BJ (cell line): ENCODE results near the gene TNS3. TPM values are rescaled to one million over a fixed set of nuclear protein-coding genes. Genes with fewer than 3 reads are reported as not detected.

Experiments used
- CTCF ChIA-PET: fragments of 350-600 bp; formaldehyde crosslinking; extraction: SDS; loops from one replicate; lab custom pipeline; 2021; ENCODE audit warnings: antibody characterized with exemption, inconsistent platforms; lab: Yijun Ruan, JAX
- POLR2A ChIA-PET: fragments of 300-600 bp; sonication (Branson Sonifier 250); formaldehyde crosslinking; extraction: SDS; loops from one replicate; lab custom pipeline; 2021; ENCODE audit warnings: antibody characterized with exemption; lab: Charles Lee
- DNase-seq: peaks from one replicate; pipeline ENCODE4 v3.0.0-alpha.2; 2011; ENCODE audit warnings: low read depth
- H3K27me3 ChIP-seq: 2 replicates; pipeline ENCODE4 v1.6.0; 2011; ENCODE audit warnings: low read length; ENCODE audit not compliant: control insufficient read depth, insufficient read depth
- H3K36me3 ChIP-seq: 2 replicates; pipeline ENCODE4 v1.5.1; 2011; ENCODE audit warnings: low read length; ENCODE audit not compliant: control insufficient read depth, insufficient read depth
- H3K4me3 ChIP-seq: 2 replicates; pipeline ENCODE4 v1.5.1; 2011; ENCODE audit warnings: low read depth, mild to moderate bottlenecking, control low read depth, low read length
- CTCF ChIP-seq: IDR thresholded peaks from 2 replicates; pipeline ENCODE4 v1.5.1; 2011; ENCODE audit warnings: low read depth, mild to moderate bottlenecking, control low read depth, inconsistent platforms, low read length, moderate library complexity; ENCODE audit not compliant: insufficient read depth
- polyA plus RNA-seq: library from polyadenylated mRNA; depleted of rRNA; stranded (reverse); fragments of >200 nt; gene quantifications from 2 replicates; pipeline ENCODE4 v1.2.3, GENCODE V29; 2011

TNS3 gene
- polyA plus RNA-seq, 1 experiment = 126 TPM

- no peak overlapping the region for H3K4me3 ChIP-seq
- no peak for DNase-seq
- CTCF ChIA-PET = interaction anchor here (1.0 to 1.6 kb wide), 2 partner anchors 8 to 13 kb away, joined by 3 to 4 read pairs; no protein-coding TSS in a partner anchor
- H3K27me3 ChIP-seq = no peaks in the 10 kb centered on the region
- TF ChIP-seq CTCF = no peak
- peaks cover 32% of the 10 kb centered on the region for H3K36me3 ChIP-seq
- POLR2A ChIA-PET = no interaction called here
These were observed 274.6 kb downstream of the TNS3 start for GRCh38 chr7:47307311-47307710.

DNA sequence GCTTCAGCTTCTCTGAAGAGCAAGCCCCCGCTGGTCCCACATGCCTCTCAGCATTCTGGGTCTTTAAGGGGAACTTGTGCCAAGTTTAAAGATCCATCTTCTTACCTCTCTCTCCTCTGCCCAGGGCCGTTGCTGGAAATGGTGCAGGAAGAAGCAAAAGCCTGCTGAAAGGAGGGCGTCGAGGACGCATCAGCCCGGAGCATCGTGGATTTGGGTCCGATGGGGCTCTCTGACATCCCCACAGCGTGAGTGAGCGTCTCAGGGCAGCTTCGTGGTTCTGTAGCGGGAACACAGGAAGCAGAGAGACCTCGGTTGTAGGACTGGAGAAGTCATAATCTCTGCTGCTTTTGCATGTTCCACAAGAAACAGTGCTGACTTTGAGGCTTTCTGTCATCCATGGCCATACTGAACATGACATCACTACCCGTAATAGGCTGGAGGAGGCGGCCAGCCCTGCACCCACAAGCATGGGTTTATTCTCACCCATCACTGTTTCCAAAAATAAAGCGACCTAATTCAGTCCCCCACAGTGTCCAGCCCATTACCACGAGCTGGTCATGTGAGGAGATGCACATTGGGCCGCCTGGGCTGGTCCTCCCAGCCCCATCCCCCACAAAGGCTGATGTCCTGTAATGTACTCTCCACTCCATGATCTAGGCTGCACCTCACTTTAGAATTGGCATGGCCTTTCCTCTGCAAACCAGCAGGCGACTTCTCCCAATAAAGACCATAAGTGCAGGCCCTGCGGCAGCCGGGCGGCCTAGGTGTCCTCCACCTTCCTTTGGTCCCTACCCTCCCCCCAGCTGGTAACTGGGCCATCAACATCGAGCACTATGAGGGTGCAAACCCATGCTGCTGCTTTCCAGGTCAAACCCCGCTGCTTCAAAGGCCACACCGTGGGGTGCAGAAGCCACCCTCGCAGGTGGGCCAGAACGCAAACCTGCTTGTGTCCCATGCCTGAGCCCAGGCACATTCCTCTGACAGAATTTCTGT lies 276.9 kb downstream of the TNS3 start:
- CTCF ChIA-PET = no interaction called here
- no peak for TF ChIP-seq CTCF
- H3K4me3 ChIP-seq = no peak overlapping the region
- DNase-seq = no peak
- H3K36me3 ChIP-seq = peaks cover 46% of the 10 kb centered on the region
- H3K27me3 ChIP-seq = no peaks in the 10 kb centered on the region
- POLR2A ChIA-PET = no interaction called here

GRCh38 chr7:47303695-47304453 lies 278.0 kb downstream of the TNS3 start:
- CTCF ChIA-PET = no interaction called here
- Histone ChIP-seq H3K27me3 (no peaks in the 10 kb centered on the region), H3K36me3 (peaks cover 49% of the 10 kb centered on the region), H3K4me3 (no peak overlapping the region)
- no peak for DNase-seq
- POLR2A ChIA-PET = no interaction called here
- TF ChIP-seq CTCF = no peak

- Histone ChIP-seq H3K27me3 (no peaks in the 10 kb centered on the region), H3K36me3 (peaks cover 50% of the 10 kb centered on the region), H3K4me3 (no peak overlapping the region)
- no peak for DNase-seq
- ChIA-PET CTCF (no interaction called here), POLR2A (no interaction called here)
- no peak for TF ChIP-seq CTCF
These were observed 278.8 kb downstream of the TNS3 start for GRCh38 chr7:47303014-47303694.

DNA sequence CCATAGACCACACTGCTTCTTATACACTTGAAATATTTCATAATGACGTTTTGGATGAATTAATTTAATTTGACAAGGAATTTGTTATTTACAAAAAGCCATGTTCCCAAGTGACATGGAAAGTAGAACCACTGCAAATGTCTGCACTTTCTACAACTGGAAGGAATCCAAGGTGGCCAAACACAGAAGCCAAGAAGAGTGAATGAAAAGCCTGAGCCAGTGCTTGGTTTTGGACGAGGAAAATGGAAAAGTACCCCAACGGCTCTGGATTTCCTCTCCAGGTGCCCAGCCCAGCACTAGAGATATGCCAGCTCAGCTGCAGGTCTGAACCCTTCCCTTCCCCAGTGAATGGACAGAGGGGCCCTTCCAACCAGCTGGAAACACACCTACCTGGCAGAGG lies 279.4 kb downstream of the TNS3 start:
- ChIA-PET CTCF (no interaction called here), POLR2A (no interaction called here)
- no peak for DNase-seq
- Histone ChIP-seq H3K4me3 (no peak overlapping the region), H3K36me3 (peaks cover 52% of the 10 kb centered on the region), H3K27me3 (no peaks in the 10 kb centered on the region)
- TF ChIP-seq CTCF = no peak
